ENCODE measurements around the gene RASAL1.
A peak's percentile ranks its signal among the peaks of the same experiment; 100 is the strongest.

Gene RASAL1

DNA sequence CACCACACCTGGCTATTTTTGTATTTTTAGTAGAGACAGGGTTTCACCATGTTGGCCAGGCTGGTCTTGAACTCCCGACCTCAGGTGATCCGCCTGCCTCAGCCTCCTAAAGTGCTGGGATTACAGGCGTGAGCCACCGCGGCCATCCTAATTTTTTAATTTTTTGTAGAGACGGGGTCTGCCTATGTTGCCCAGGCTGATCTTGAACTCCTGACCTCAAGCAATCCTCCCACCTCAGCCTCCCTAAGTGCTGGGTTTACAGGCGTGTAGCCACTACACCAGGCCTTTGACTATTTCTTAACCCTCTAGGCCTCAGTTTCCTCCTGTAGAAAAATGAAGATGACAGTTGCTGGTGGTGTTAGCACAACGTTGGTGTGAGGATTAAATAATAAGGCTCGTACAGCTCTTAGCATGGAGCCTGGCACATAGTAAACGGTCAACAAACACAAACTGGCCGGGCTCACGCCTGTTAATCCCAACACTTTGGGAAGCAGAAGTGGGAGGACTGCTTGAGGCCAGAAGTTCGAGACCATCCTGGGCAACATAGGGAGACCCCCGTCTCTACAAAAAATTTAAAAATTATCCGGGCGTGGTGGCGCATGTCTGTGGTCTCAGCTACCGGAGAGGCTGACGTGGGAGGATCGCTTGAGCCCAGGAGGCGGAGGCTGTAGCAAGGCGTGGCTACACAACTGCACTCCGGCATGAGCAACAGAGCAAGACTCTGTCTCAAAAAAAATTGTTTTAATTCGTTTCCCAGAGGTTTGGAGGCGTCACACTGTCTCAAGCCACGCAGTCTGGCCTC is 48.7 kb upstream of the RASAL1 start:
- TF ChIP-seq EZH2 (IDR thresholded peaks at IDR 0.05; ENCODE audit: borderline replicate concordance, low read length) = no peak
- TF ChIP-seq, protein P1, sequence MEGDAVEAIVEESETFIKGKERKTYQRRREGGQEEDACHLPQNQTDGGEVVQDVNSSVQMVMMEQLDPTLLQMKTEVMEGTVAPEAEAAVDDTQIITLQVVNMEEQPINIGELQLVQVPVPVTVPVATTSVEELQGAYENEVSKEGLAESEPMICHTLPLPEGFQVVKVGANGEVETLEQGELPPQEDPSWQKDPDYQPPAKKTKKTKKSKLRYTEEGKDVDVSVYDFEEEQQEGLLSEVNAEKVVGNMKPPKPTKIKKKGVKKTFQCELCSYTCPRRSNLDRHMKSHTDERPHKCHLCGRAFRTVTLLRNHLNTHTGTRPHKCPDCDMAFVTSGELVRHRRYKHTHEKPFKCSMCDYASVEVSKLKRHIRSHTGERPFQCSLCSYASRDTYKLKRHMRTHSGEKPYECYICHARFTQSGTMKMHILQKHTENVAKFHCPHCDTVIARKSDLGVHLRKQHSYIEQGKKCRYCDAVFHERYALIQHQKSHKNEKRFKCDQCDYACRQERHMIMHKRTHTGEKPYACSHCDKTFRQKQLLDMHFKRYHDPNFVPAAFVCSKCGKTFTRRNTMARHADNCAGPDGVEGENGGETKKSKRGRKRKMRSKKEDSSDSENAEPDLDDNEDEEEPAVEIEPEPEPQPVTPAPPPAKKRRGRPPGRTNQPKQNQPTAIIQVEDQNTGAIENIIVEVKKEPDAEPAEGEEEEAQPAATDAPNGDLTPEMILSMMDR (IDR thresholded peaks at IDR 0.05; ENCODE audit: low read length) = no peak
- Histone ChIP-seq H3K9me2 (ENCODE audit: low read depth, low read length) (no peaks in the 10 kb centered on the region), H3K9me3 (ENCODE audit: low read length) (no peaks in the 10 kb centered on the region), H3F3A (ENCODE audit: insufficient read depth, low read length) (no peaks in the 10 kb centered on the region), H3K4me1 (ENCODE audit: insufficient read depth, low read length, severe bottlenecking) (peaks cover 46% of the 10 kb centered on the region), H3K36me3 (ENCODE audit: insufficient read depth, low read length) (peaks cover 60% of the 10 kb centered on the region), H3K4me2 (ENCODE audit: low read length) (peak overlapping the region; percentile 74), H2AFZ (ENCODE audit: low read length) (no peak overlapping the region), H4K20me1 (ENCODE audit: insufficient read depth, low read length) (no peaks in the 10 kb centered on the region), H3K9ac (ENCODE audit: low read length) (peak overlapping the region; percentile 82), H3K27me3 (ENCODE audit: insufficient read depth, low read length) (no peaks in the 10 kb centered on the region), H3K27ac (ENCODE audit: low read depth, low read length, poor library complexity, severe bottlenecking) (peak overlapping the region; percentile 76), H3K4me3 (ENCODE audit: low read depth, low read length, poor library complexity, severe bottlenecking) (peak overlapping the region; percentile 88), H3K79me2 (ENCODE audit: insufficient read depth, low read length) (peaks cover 44% of the 10 kb centered on the region)

DNA sequence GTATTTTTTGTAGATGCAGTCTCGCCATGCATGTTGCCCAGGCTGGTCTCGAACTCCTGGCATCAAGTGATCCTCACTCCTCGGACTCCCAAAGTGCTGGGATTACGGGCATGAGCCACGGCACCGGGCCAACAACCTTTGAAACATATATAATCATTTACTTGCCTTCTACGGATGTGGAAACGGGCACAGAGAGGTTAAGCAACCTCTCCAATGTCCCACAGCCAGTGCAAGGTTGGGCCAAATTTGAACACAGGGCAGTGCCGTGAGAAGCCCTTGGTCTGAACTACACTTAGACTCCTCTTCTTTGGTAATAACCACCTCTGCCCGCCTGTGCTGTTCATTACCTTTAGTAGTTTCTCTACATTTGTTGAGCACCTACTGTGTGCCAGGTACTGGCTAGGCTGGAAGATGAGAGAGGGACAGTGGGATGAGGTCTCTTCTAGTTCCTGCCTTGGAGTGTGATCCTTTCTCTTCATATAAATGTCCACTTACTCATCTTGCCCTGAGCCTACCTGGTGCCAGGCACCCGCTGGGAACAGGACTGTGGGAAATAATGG is 47.5 kb upstream of the RASAL1 start:
- peak overlapping the region; percentile 88 for H3K4me3 ChIP-seq (ENCODE audit: low read depth, low read length, poor library complexity, severe bottlenecking)
- H3K4me2 ChIP-seq (ENCODE audit: low read length) = peak overlapping the region; percentile 74
- H3K27me3 ChIP-seq (ENCODE audit: insufficient read depth, low read length) = no peaks in the 10 kb centered on the region
- peak overlapping the region; percentile 82; the same call in 1 of the 2 replicates for H3K9ac ChIP-seq (ENCODE audit: low read length)
- no peaks in the 10 kb centered on the region for H4K20me1 ChIP-seq (ENCODE audit: insufficient read depth, low read length)
- no peaks in the 10 kb centered on the region for H3K9me2 ChIP-seq (ENCODE audit: low read depth, low read length)
- H3K4me1 ChIP-seq (ENCODE audit: insufficient read depth, low read length, severe bottlenecking) = peaks cover 44% of the 10 kb centered on the region
- no peak overlapping the region for H2AFZ ChIP-seq (ENCODE audit: low read length)
- peak overlapping the region; percentile 76 for H3K27ac ChIP-seq (ENCODE audit: low read depth, low read length, poor library complexity, severe bottlenecking)
- no peaks in the 10 kb centered on the region for H3F3A ChIP-seq (ENCODE audit: insufficient read depth, low read length)
- peaks cover 44% of the 10 kb centered on the region for H3K79me2 ChIP-seq (ENCODE audit: insufficient read depth, low read length)
- no peak for TF ChIP-seq EZH2 (IDR thresholded peaks at IDR 0.05; ENCODE audit: borderline replicate concordance, low read length)
- TF ChIP-seq, protein P1 (IDR thresholded peaks at IDR 0.05; ENCODE audit: low read length) = no peak
- H3K36me3 ChIP-seq (ENCODE audit: insufficient read depth, low read length) = peaks cover 61% of the 10 kb centered on the region
- no peaks in the 10 kb centered on the region for H3K9me3 ChIP-seq (ENCODE audit: low read length)

DNA sequence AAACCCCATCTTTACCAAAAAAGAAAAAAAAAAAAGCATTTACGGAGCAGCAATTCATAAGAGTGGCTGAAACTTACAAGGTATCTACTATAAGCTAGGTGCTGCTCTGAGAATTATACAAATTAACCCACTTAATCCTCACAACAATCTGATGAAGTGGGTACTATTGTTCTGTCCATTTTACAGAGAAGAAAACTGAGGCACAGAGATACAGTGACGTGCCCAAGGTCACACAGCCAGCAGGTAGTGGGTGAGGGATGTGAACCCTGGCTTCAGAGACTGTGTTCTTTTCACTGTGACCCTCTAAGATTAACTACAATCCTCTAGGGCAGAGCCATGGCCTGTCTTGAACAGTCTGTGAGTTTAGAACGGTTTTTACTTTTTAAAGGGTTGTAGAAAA is 46.4 kb upstream of the RASAL1 start:
- H3K27ac ChIP-seq (ENCODE audit: low read depth, low read length, poor library complexity, severe bottlenecking) = peak overlapping the region; percentile 54
- no peak overlapping the region for H3K4me3 ChIP-seq (ENCODE audit: low read depth, low read length, poor library complexity, severe bottlenecking)
- H3K27me3 ChIP-seq (ENCODE audit: insufficient read depth, low read length) = no peaks in the 10 kb centered on the region
- no peaks in the 10 kb centered on the region for H3K9me2 ChIP-seq (ENCODE audit: low read depth, low read length)
- H3K4me1 ChIP-seq (ENCODE audit: insufficient read depth, low read length, severe bottlenecking) = peaks cover 33% of the 10 kb centered on the region
- peaks cover 61% of the 10 kb centered on the region for H3K36me3 ChIP-seq (ENCODE audit: insufficient read depth, low read length)
- TF ChIP-seq, protein P1 (IDR thresholded peaks at IDR 0.05; ENCODE audit: low read length) = no peak
- TF ChIP-seq EZH2 (IDR thresholded peaks at IDR 0.05; ENCODE audit: borderline replicate concordance, low read length) = no peak
- peaks cover 7% of the 10 kb centered on the region for H3K9me3 ChIP-seq (ENCODE audit: low read length)
- peak overlapping the region; percentile 27 for H3K9ac ChIP-seq (ENCODE audit: low read length)
- H2AFZ ChIP-seq (ENCODE audit: low read length) = no peak overlapping the region
- peaks cover 36% of the 10 kb centered on the region for H3K79me2 ChIP-seq (ENCODE audit: insufficient read depth, low read length)
- no peaks in the 10 kb centered on the region for H3F3A ChIP-seq (ENCODE audit: insufficient read depth, low read length)
- H3K4me2 ChIP-seq (ENCODE audit: low read length) = peak overlapping the region; percentile 3; the same call in 1 of the 2 replicates
- H4K20me1 ChIP-seq (ENCODE audit: insufficient read depth, low read length) = no peaks in the 10 kb centered on the region
